Activated CD4-positive, alpha-beta T cell treated with anti-CD3 and anti-CD28 coated beads, Interleukin-2, amount 50 U/mL, for 16 hours (primary cell): ENCODE results near the gene PCDH9.

Source experiments
- DNase-seq: peaks from one replicate; pipeline ENCODE4 v3.0.0-alpha.2; 2020

The PCDH9 gene

GRCh38 chr13:66958611-66959010 lies 271.5 kb downstream of the PCDH9 start:
- no peak for DNase-seq

GRCh38 chr13:66952507-66952906 lies 277.6 kb downstream of the PCDH9 start:
- no peak for DNase-seq

GRCh38 chr13:66951426-66951825 lies 278.7 kb downstream of the PCDH9 start:
- DNase-seq, result no peak

GRCh38 chr13:66950666-66951065 lies 279.5 kb downstream of the PCDH9 start:
- DNase-seq, result no peak

GRCh38 chr13:66948910-66949309 lies 281.2 kb downstream of the PCDH9 start:
- no peak for DNase-seq

- no peak for DNase-seq
Measured at GRCh38 chr13:66943530-66943929, 286.6 kb downstream of the PCDH9 start.

GRCh38 chr13:66940113-66940512 lies 290.0 kb downstream of the PCDH9 start:
- no peak for DNase-seq

GRCh38 chr13:66937423-66937822 lies 292.7 kb downstream of the PCDH9 start:
- DNase-seq, result no peak

GRCh38 chr13:66933994-66934393 lies 296.1 kb downstream of the PCDH9 start:
- DNase-seq, result no peak

- no peak for DNase-seq
Measured at GRCh38 chr13:66933527-66933926, 296.6 kb downstream of the PCDH9 start.

- no peak for DNase-seq
Measured at GRCh38 chr13:66927562-66927961, 302.6 kb downstream of the PCDH9 start.

GRCh38 chr13:66926851-66927524 lies 303.1 kb downstream of the PCDH9 start:
- no peak for DNase-seq

- DNase-seq, result no peak
Measured at GRCh38 chr13:66926200-66926850, 303.8 kb downstream of the PCDH9 start.

- no peak for DNase-seq
Measured at GRCh38 chr13:66922444-66922843, 307.7 kb downstream of the PCDH9 start.

- no peak for DNase-seq
Measured at GRCh38 chr13:66921437-66921836, 308.7 kb downstream of the PCDH9 start.

- no peak for DNase-seq
Measured at GRCh38 chr13:66915596-66916185, 314.4 kb downstream of the PCDH9 start.

- DNase-seq, result no peak
Measured at GRCh38 chr13:66914155-66914554, 316.0 kb downstream of the PCDH9 start.

GRCh38 chr13:66911411-66911939 lies 318.7 kb downstream of the PCDH9 start:
- DNase-seq, result no peak

GRCh38 chr13:66899955-66900354 lies 330.2 kb downstream of the PCDH9 start:
- no peak for DNase-seq

- no peak for DNase-seq
Measured at GRCh38 chr13:66896933-66897332, 333.2 kb downstream of the PCDH9 start.

GRCh38 chr13:66895780-66896179 lies 334.4 kb downstream of the PCDH9 start:
- DNase-seq, result no peak

- DNase-seq, result no peak
Measured at GRCh38 chr13:66895320-66895719, 334.8 kb downstream of the PCDH9 start.

GRCh38 chr13:66888698-66889097 lies 341.4 kb downstream of the PCDH9 start:
- DNase-seq, result no peak

- DNase-seq, result no peak
Measured at GRCh38 chr13:66887088-66887487, 343.0 kb downstream of the PCDH9 start.
